GM12892 (cell line): ENCODE results near the gene CD276.
"Not testable (repeated sequence)": the region's sequence is repeated elsewhere in the genome, so short reads cannot be mapped to it uniquely, and the experiment has no call there.

Source experiments
- DNase-seq: peaks from one replicate; pipeline ENCODE4 v3.0.0; 2011; ENCODE audit not compliant: insufficient read length
- FAIRE-seq: peaks from 2 replicates; lab custom pipeline; 2011; peaks lifted over from hg19 to GRCh38; lab: Jason Lieb, UNC
- POLR2A ChIP-seq: IDR thresholded peaks from 2 replicates; pipeline ENCODE4 v1.6.1; 2011; ENCODE audit warnings: low read depth, low read length, control low read depth
- POLR2AphosphoS5 ChIP-seq: IDR thresholded peaks from 2 replicates; pipeline ENCODE4 v1.6.1; 2011; ENCODE audit warnings: low read depth, low read length, control low read depth
- TAF1 ChIP-seq: IDR thresholded peaks from 2 replicates; pipeline ENCODE4 v1.6.1; 2011; ENCODE audit warnings: low read depth, mild to moderate bottlenecking, control low read depth, low read length, borderline replicate concordance

The CD276 gene

GRCh38 chr15:73718694-73719093 lies 34.5 kb downstream of the CD276 start:
- DNase-seq (no peak), FAIRE-seq (no peak)
- TF ChIP-seq POLR2AphosphoS5, result no peak
- TF ChIP-seq POLR2A, result no peak
- no peak for TF ChIP-seq TAF1

GRCh38 chr15:73722425-73722824 lies 38.2 kb downstream of the CD276 start:
- no peak for FAIRE-seq
- DNase-seq, result no peak
- no peak for TF ChIP-seq TAF1
- no peak for TF ChIP-seq POLR2AphosphoS5
- no peak for TF ChIP-seq POLR2A

DNA sequence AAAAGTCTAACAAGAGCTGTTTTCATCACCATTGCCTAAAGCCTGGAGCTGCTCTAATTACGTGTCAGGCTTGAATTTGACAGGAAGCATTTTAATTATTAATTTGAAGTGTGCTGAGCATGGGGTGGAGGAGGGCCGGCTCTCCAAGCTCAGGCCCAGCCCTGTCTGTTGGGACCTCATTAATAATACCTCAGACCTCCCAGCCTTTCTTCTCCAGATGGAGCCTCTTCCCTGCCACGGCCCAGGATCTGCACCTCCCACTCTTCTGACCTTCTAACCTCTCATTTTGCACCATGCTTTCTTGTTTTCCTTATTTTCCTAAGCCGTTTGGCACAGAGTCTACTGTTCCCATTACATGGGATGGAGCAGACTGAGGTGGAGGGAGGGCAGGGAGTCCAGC lies 39.0 kb downstream of the CD276 start:
- TF ChIP-seq TAF1 (no peak), POLR2AphosphoS5 (no peak), POLR2A (no peak)
- DNase-seq, result no peak
- no peak for FAIRE-seq

DNA sequence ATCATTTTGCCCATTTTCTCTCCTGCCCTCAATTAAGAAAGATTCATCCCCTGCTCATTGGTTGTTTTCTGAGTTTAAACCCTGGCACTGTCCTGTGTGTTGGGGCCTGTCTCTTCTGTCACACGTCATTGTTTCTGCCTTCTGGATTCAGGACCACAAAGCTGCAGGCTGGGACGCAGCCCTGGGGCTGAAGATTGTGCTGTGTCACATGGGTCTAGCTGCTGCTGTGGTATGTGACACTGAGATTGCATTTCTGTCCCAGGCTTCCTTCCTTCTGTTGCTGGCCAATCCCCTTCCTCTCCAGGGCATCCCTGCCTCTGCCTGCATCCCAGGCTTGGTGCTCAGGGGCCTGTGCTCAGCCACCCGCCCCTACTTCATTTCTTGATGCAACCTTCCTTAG lies 40.0 kb downstream of the CD276 start:
- no peak for TF ChIP-seq POLR2A
- TF ChIP-seq POLR2AphosphoS5, result no peak
- no peak for TF ChIP-seq TAF1
- DNase-seq (no peak), FAIRE-seq (no peak)

GRCh38 chr15:73727330-73727976 lies 43.3 kb downstream of the CD276 start:
- TF ChIP-seq TAF1, result no peak
- no peak for TF ChIP-seq POLR2AphosphoS5
- TF ChIP-seq POLR2A, result no peak
- FAIRE-seq, result no peak
- no peak for DNase-seq

- DNase-seq, FAIRE-seq: not testable (repeated sequence)
Observed at GRCh38 chr15:73732051-73732450, 47.9 kb downstream of the CD276 start.

DNA sequence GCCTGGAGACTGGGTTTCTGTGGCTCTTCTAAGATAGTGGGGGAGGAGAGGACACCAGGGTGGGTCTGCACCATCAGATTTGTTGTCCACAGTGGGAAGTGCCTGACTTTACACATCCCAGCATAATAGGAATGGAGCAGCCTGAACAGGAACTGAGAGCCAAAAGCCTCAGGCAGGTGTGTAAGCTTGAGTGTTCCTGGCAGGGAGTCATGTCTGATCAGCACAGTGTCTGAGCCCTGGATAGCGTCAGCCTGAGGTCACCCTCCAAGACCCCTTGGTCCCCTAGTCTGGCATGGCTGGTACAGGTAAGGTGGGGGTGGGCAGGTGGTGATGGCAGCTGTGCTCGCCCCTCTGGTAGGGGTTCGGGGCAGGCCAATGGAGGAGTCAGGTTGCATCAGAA lies 48.7 kb downstream of the CD276 start:
- FAIRE-seq (no peak), DNase-seq (no peak)
- no peak for TF ChIP-seq TAF1
- TF ChIP-seq POLR2AphosphoS5, result no peak
- TF ChIP-seq POLR2A, result no peak

DNA sequence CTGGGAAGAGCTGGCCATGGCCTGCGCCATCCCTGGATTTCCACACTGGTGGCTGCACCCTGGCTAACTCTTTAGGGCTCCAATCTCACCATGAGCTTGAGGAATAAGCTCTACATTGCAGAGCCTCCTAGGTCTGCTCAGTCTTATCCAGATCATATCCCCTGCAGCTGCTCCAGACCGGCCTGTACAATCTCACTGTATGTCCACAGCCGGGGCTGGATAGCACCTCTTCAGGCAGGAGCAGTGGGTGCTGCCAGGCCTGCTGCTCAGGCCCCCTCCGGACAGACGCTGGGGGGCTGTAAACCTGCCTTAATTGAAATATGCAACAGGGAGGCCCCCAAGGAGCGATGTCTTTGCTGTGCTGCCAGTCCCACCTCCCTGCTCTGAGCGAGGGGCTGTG lies 53.4 kb downstream of the CD276 start:
- DNase-seq (no peak), FAIRE-seq (no peak)
- TF ChIP-seq POLR2A (no peak), POLR2AphosphoS5 (no peak), TAF1 (no peak)

DNA sequence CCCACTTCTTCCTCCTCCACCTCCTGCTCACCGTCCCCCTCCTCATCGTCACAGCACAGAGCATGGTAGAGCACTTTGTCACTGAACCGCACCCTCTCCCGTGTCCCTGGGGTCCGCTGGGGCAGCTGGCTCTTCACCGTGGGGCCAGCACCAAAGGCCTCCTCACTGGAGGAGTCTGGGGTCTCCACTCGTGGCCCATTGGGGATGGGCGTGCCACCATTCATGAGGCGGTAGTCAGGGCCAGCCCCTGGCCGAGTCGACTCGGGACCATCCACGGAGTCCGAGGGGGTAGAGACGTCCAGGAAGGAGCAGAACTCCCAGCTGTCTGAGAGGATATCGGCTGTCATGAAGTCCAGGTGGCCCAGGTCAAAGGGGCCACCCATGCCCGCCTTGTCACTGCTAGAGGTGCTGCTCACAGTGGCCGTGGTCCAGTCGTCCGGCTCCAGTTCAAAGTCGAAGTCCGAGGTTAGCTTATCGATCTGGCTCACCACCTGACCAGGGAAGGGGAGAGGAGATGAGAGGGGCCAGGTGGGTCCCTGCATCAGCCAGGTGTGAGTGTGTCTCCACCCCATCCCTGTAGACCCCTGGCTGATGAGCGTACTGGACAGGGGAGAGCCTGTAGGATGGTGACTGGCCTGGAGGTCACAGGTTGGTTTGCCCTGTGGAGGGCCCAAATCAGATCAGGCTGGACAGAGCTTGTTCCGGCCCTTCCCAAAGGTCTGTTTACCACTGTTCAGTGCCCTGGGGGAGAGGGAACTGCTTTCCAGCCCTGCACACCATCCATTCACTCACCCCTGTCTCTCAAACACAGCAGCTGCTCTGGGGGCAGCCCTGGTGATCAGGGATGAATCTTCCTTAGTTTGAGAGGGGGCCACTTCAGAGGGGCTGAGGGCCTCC lies 56.2 kb downstream of the CD276 start:
- FAIRE-seq, result no peak
- TF ChIP-seq TAF1 (no peak), POLR2A (no peak), POLR2AphosphoS5 (no peak)
- no peak for DNase-seq

DNA sequence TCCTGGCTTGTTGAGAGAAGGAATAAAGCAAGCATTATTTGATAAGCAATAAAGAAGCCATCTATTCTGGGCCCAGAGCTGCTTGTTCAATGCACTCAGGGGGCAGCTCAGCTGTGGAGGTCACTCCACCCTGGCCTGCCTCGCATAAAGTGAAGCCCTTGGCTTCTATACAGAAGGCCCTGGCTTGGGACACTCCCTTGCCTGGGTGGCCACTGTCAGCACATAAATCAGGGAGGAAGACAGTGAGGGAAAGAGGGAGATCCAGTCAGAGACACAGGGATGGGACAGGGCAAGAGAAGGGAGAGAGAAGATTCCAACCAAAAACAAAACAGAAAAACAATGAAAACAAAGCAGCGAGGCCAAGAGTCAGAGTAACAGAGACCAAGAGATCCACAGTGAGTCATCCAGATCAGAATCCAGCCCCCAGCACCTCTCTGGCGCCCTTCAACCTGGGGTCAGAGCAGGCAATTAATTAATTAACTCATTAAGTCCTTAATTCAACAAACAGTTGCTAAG lies 57.2 kb downstream of the CD276 start:
- no peak for TF ChIP-seq POLR2A
- TF ChIP-seq TAF1, result no peak
- no peak for TF ChIP-seq POLR2AphosphoS5
- FAIRE-seq, result no peak

DNA sequence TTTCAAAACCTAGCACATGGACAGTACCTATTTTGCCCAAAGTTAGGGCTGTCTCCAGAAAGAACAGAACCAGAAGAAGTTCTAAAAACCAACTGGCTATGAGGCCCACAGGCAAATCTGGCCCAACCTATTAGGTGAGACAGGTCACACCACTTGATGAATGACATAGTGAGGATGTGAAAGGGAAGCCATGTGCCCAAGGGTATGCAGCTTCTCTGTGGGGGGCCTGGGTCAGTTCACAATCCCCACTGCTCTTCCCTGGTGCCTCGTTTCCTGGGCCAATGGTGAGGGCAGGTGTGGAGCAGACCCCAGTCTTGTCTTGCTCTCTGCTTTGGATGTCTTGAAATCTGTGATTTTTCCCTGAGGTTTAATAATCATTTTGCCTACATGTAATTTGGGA lies 60.1 kb downstream of the CD276 start:
- FAIRE-seq (no peak), DNase-seq (no peak)
- TF ChIP-seq POLR2AphosphoS5 (no peak), POLR2A (no peak), TAF1 (no peak)

More for the DNA sequence above, 57.2 kb downstream of the CD276 start:
- no peak for DNase-seq

- no peak for TF ChIP-seq POLR2AphosphoS5
- TF ChIP-seq POLR2A, result no peak
- TF ChIP-seq TAF1, result no peak
- FAIRE-seq, result no peak
- no peak for DNase-seq
Observed at GRCh38 chr15:73745073-73745472, 60.9 kb downstream of the CD276 start.

DNA sequence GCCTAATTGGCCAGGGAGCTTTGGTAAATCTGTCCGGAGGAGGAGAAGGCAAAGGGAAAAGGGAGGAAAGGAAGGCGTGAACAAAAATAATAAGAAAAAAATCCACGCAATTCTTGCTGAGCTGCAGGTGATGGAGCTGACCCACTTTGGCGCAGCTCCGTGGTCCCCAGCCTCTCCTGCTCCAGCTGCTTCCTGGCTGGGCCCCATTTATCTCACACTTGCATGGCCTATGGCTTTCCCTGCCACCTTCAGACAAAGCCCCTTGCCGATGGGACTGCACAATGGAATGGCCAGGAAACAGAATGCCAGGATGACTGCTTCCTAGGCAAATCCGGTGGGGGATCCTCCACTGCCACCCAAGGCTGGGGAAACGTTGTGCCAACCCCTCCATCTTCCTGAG lies 62.1 kb downstream of the CD276 start:
- DNase-seq (no peak), FAIRE-seq (no peak)
- TF ChIP-seq POLR2AphosphoS5 (no peak), TAF1 (no peak), POLR2A (no peak)
